Heart right ventricle (tissue), 16 donors: ENCODE measurements around the gene CCDC85A. TPM values are rescaled to one million over a fixed set of nuclear protein-coding genes. Genes with fewer than 3 reads are reported as not detected.

Experiments
- ATAC-seq, 8 donors: fragments of 200-7000 bp; cut with Tn5 transposase; one replicate each; pipeline ENCODE4 v1.9.1; 2020; ENCODE audit warnings: mild to moderate bottlenecking in 8 of 8, moderate library complexity in 8 of 8, moderate number of reproducible peaks in 1 of 8
- DNase-seq, 2 donors: peaks; one replicate each; pipeline ENCODE4 v3.0.0-alpha.2; 2020
- H3K27ac ChIP-seq, 10 donors: fragments of 200-600 bp; sonication (generic) in 2 of 10; one replicate each; pipeline versions ENCODE4 v1.5.0 to v1.8.0; 2020 to 2022; ENCODE audit warnings: mild to moderate bottlenecking in 3 of 10
- H3K27me3 ChIP-seq, 7 donors: fragments of 200-600 bp; one replicate each; pipeline ENCODE4 v1.8.0; 2021 to 2022; ENCODE audit warnings: mild to moderate bottlenecking in 2 of 7
- H3K36me3 ChIP-seq, 9 donors: fragments of 200-600 bp; sonication (generic) in 1 of 9; one replicate each; pipeline versions ENCODE4 v1.5.0 to v1.8.0; 2020 to 2022; ENCODE audit warnings: mild to moderate bottlenecking in 2 of 9
- H3K4me1 ChIP-seq, 9 donors: fragments of 200-600 bp; sonication (generic) in 1 of 9; one replicate each; pipeline versions ENCODE4 v1.5.0 to v1.8.0; 2020 to 2022; ENCODE audit warnings: mild to moderate bottlenecking in 4 of 9
- H3K4me3 ChIP-seq, 10 donors: fragments of 200-600 bp; sonication (generic) in 2 of 10; one replicate each; pipeline versions ENCODE4 v1.5.0 to v1.8.0; 2020 to 2022; ENCODE audit warnings: mild to moderate bottlenecking in 7 of 10, moderate library complexity in 2 of 10
- H3K9me3 ChIP-seq, 11 donors: fragments of 200-600 bp in 10 of 11; sonication (generic) in 2 of 11; one replicate each; pipeline versions ENCODE4 v1.5.0 to v1.8.0; 2013 to 2022; ENCODE audit warnings: mild to moderate bottlenecking in 2 of 11, control low read depth in 1 of 11, moderate library complexity in 1 of 11
- WGBS, 2 donors: extraction: QIAGEN DNeasy Blood & Tissue Kit; methylation state at CpG; one replicate each; pipeline ENCODE4 v1.1.7; 2013; ENCODE audit warnings: inconsistent platforms in 1 of 2; 5-methylcytosine and 5-hydroxymethylcytosine counted together
- intact Hi-C, 10 donors: fragments of 100-400 bp; cut with DNase I; formaldehyde crosslinking; loops; one replicate each; pipeline versions ENCODE4 v1.11.1 to v1.14.2; 2022
- polyA plus RNA-seq, 2 donors: library from polyadenylated mRNA; stranded (reverse); fragments of 200-250 nt; gene quantifications; one replicate each; pipeline ENCODE4 v1.2.3, GENCODE V29; 2013
- total RNA-seq, 10 donors: library from RNA; stranded (reverse); fragmentation: NEBNext Ultra II Directional in 3 of 10; extraction: Animal tissue kit (Norgen Biotek cat#: 25700) in 3 of 10; gene quantifications; one replicate each; pipeline versions ENCODE4 v1.2.1 to v1.2.4, GENCODE V29; 2021 to 2023
- TF ChIP-seq, protein P1 (sequence below), 9 donors: fragments of 200-600 bp; sonication (generic) in 2 of 9; IDR thresholded peaks; one replicate each; pipeline versions ENCODE4 v1.5.0 to v1.8.0; 2021 to 2022; ENCODE audit warnings: antibody characterized with exemption in 9 of 9, mild to moderate bottlenecking in 5 of 9, moderate library complexity in 1 of 9
- donor health status: Arrhythmogenic right ventricular cardiomyopathy.
- donor health status: ischemic (EF 13 %, LVEDD 7.1; RV severe dilation, severe dysfunction).
- donor health status: healthy with polysubstance abuse.
- donor health status: DM: no; HTN: yes; CAD: no.
- donor health status: DM: no; HTN: no; CAD: no.
- donor health status: ischemic (EF 25% LVEDD 6.9; RV normal size, moderate dysfunction).
- donor health status: ischemic (EF 25% LVEDD 5.7; RV mildly dilated, moderate dysfunction).
- donor health status: healthy.
- donor health status: DM: yes; HTN: yes; CAD: no.
- donor health status: Ischemic cardiomyopathy.
- donor health status: ischemic (EF 35%, LVEDD 5.7; RV mildly dilated, moderate dysfunction).
- donor health status: nonischemic (EF 11% LVEDD 7.7; RV severe dilation, severe dysfunction).
- donor health status: DM: yes; HTN: yes; CAD: no.
- donor health status: PGD.
- donor health status: ischemic (EF 29% LVEDD 5.4; RV normal size, mild dysfunction).
- donor health status: nonischemic (EF 23%, LVEDD 6.1; RV moderate dilation, normal function).

CCDC85A gene
- total and polyA plus RNA-seq, 12 donors, result 1.5 to 8.5 (median 3.5) TPM

DNA sequence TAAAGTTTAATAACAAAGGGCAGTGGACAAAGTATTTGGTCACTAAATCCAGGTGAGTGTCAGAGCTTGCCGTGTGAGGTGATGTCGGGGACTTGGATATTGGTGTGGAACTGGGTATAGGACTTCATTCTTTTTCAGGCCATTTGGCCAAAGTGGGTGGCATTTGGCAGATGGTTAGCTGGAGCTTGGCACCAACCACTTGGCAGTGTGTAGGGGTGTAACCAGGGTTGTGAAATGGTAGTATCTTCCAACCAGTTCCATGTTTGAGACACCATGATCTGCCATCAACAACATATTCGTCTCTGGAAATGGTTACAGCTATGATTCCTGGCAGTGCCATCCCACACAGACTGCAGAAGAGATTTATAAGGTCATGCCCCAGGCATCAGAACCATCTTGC, 113.9 kb downstream of the CCDC85A start:
- WGBS, 2 donors, result 90 to 92% methylated on average over 3 of the region's 3 CpGs
- no peak overlapping the region for H3K4me3 ChIP-seq
- DNase-seq (no peak), ATAC-seq (no peak)
- no peaks in the 10 kb centered on the region for H3K27me3 ChIP-seq
- no peaks in the 10 kb centered on the region for H3K36me3 ChIP-seq
- no peak overlapping the region for H3K27ac ChIP-seq
- peaks cover 0 to 16% (median 8%) of the 10 kb centered on the region in 9 donors for H3K4me1 ChIP-seq
- TF ChIP-seq, protein P1, sequence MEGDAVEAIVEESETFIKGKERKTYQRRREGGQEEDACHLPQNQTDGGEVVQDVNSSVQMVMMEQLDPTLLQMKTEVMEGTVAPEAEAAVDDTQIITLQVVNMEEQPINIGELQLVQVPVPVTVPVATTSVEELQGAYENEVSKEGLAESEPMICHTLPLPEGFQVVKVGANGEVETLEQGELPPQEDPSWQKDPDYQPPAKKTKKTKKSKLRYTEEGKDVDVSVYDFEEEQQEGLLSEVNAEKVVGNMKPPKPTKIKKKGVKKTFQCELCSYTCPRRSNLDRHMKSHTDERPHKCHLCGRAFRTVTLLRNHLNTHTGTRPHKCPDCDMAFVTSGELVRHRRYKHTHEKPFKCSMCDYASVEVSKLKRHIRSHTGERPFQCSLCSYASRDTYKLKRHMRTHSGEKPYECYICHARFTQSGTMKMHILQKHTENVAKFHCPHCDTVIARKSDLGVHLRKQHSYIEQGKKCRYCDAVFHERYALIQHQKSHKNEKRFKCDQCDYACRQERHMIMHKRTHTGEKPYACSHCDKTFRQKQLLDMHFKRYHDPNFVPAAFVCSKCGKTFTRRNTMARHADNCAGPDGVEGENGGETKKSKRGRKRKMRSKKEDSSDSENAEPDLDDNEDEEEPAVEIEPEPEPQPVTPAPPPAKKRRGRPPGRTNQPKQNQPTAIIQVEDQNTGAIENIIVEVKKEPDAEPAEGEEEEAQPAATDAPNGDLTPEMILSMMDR (IDR thresholded peaks at IDR 0.05), result no peak
- intact Hi-C loops, result loop anchor here in 2 of 10 donors (10.0 kb wide), 2 partner anchors 447 to 1197 kb away; no protein-coding TSS in a partner anchor
- H3K9me3 ChIP-seq, result no peaks in the 10 kb centered on the region

DNA sequence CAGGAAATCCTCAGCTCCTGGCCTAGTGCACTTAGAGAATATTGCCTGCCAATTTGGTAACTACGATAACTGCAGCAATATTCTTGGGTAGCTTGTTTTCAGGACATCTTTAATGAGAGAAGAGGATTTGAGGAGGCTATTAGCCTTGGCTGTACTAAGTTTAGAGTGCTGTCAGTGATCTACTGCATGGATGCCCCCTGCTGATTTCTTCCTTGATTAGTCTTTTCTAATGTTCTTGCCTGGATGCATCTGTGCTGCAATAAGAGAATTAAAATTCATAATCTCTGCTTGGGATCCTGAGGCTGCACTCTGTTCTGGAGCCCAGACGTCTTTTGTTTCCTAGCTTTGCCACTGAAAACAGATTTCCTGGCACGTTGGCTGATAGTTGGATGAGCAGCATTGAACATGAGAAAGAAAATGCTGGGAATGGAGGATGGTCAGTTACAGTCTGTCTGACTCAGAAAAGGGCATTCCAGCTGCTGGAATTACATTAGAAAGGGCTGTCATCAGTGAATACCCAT, 115.4 kb downstream of the CCDC85A start:
- H3K36me3 ChIP-seq, result no peaks in the 10 kb centered on the region
- TF ChIP-seq, protein P1 (IDR thresholded peaks at IDR 0.05), result no peak
- H3K4me3 ChIP-seq, result no peak overlapping the region
- no peaks in the 10 kb centered on the region for H3K9me3 ChIP-seq
- no peak for DNase-seq
- peaks cover 0 to 16% (median 8%) of the 10 kb centered on the region in 9 donors for H3K4me1 ChIP-seq
- 44 to 63% methylated on average over 3 of the region's 3 CpGs for WGBS, 2 donors
- intact Hi-C loops, result loop anchor here in 2 of 10 donors (10.0 kb wide), 2 partner anchors 446 to 1196 kb away; no protein-coding TSS in a partner anchor
- no peaks in the 10 kb centered on the region for H3K27me3 ChIP-seq
- no peak overlapping the region for H3K27ac ChIP-seq
- no peak for ATAC-seq

DNA sequence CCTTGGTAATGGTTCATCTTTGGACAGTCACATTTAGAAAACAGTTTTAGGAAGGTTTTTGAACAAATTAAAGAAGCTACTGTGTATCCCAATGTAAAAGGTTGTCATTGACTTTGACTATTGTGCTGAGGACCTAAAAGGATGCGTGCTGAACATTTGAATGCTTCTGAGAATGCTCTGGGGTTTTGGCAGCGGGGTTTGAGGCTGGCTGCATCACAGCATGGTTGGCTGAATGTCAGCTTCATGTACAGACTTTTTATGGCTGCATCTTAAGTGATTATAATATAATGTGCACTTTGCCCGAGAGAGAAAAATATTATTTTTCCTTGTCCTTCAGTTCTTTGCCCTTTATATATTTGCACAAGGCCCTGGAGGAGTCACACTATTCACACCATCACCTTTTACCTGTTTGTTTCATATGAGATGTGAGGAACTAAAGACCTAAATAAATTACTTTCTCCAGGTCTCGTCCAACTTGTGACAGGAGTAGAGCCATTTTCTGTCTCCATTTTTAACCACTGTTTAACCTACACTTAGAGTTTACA, 125.9 kb downstream of the CCDC85A start:
- TF ChIP-seq, protein P1 (IDR thresholded peaks at IDR 0.05), result no peak
- H3K27me3 ChIP-seq, result no peaks in the 10 kb centered on the region
- DNase-seq, result no peak
- H3K4me1 ChIP-seq, result peaks cover 0 to 27% (median 12%) of the 10 kb centered on the region in 9 donors
- 68 to 75% methylated on average over 4 of the region's 4 CpGs for WGBS, 2 donors
- ATAC-seq, result no peak
- no peak overlapping the region for H3K27ac ChIP-seq
- no peaks in the 10 kb centered on the region for H3K36me3 ChIP-seq
- no peak overlapping the region for H3K4me3 ChIP-seq
- H3K9me3 ChIP-seq, result no peaks in the 10 kb centered on the region
- intact Hi-C loops, result loop anchor here in 4 of 10 donors (5.0 to 10.0 kb wide), 4 partner anchors 115 to 622 kb away; partner anchors contain the start of gene CCDC85A (in 1 of the 4)

DNA sequence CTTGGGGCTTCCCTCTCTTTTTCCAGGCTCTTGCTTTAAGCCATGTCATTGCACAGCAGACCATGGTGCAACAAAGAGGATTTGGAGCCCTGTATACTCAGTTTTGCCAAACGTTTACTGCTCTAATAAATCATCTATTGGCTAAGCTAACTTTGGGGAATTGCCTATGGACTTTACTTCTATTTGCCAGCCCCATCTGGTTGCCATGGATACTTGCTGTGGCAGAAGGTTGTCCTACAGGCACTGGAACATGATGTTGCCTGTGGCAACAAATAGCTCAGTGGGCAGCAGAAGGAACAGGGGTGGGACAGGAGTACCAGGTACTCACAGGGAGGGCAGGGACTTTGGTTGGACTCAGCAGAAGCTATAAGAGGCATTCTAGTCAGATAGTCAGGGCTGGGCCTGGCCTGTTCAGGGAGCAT, 129.7 kb downstream of the CCDC85A start:
- DNase-seq, result no peak
- WGBS, 2 donors, result 58 to 72% methylated on average over 1 of the region's 1 CpG

More for the DNA sequence above, 129.7 kb downstream of the CCDC85A start:
- intact Hi-C loops, result loop anchor here in 4 of 10 donors (5.0 to 10.0 kb wide), 4 partner anchors 119 to 626 kb away; partner anchors contain the start of gene CCDC85A (in 1 of the 4)
- no peak for ATAC-seq
- H3K27me3 ChIP-seq, result no peaks in the 10 kb centered on the region
- peaks cover 0 to 51% (median 12%) of the 10 kb centered on the region in 9 donors for H3K4me1 ChIP-seq
- no peaks in the 10 kb centered on the region for H3K9me3 ChIP-seq
- no peak overlapping the region for H3K4me3 ChIP-seq
- H3K27ac ChIP-seq, result peak overlapping the region in 9 of 10 donors; percentile 26 to 82 (median 46)
- TF ChIP-seq, protein P1 (IDR thresholded peaks at IDR 0.05), result no peak
- no peaks in the 10 kb centered on the region for H3K36me3 ChIP-seq
